ENCODE measurements around the gene RYR2. TPM values are rescaled to one million over a fixed set of nuclear protein-coding genes. Genes with fewer than 3 reads are reported as not detected.

RYR2 gene
- total RNA-seq, 2 donors from 2014 or later: 14.2 to 17.1 TPM

DNA sequence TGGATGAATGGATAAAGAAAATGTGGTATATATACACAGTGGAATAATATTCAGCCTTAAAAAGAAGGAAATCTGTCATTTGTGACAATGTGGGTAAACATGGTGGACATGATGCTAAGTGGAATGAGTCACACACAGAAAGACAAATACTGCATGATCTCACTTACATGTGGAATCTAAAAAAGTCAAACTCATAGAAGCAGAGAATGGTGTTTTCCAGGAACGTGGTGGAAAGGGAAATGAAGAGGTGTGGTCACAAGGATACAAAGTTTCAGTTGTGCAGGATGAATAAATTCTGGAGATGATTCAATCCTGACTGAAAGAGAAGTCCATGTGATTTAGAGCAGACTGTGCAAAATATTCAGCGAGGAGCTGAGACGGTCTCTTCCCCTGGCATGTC, 56.6 kb downstream of the RYR2 start:
- 68 to 84% methylated on average over 3 of the region's 3 CpGs for WGBS, 2 donors
- no peak overlapping the region for H3K4me3 ChIP-seq

GRCh38 chr1:237103021-237103420, 61.0 kb downstream of the RYR2 start:
- DNase-seq (no peak), ATAC-seq (no peak)
- H3K27me3 ChIP-seq: no peaks in the 10 kb centered on the region
- no peaks in the 10 kb centered on the region for H3K9me3 ChIP-seq
- H3K36me3 ChIP-seq (replicated peaks in 1 of 2; ENCODE audit: insufficient read depth in 1 of 2, low read depth in 2 of 2): no peaks in the 10 kb centered on the region
- intact Hi-C loops (cut with DNase I): no loop called here
- no peak overlapping the region for H3K4me3 ChIP-seq
- H3K27ac ChIP-seq: no peak overlapping the region
- H3K4me1 ChIP-seq: no peaks in the 10 kb centered on the region
- no peak for TF ChIP-seq POLR2A (IDR thresholded peaks at IDR 0.05)
- no peak for TF ChIP-seq CTCF (IDR thresholded peaks at IDR 0.05)
- 77 to 91% methylated on average over 5 of the region's 5 CpGs for WGBS, 2 donors

More for the DNA sequence above, 56.6 kb downstream of the RYR2 start:
- intact Hi-C loops (cut with DNase I): no loop called here
- Histone ChIP-seq H3K27me3 (no peaks in the 10 kb centered on the region), H3K4me1 (peaks cover 4% of the 10 kb centered on the region), H3K9me3 (no peaks in the 10 kb centered on the region), H3K27ac (no peak overlapping the region), H3K36me3 (replicated peaks in 1 of 2; ENCODE audit: insufficient read depth in 1 of 2, low read depth in 2 of 2) (no peaks in the 10 kb centered on the region)
- no peak for ATAC-seq
- no peak for DNase-seq
- TF ChIP-seq POLR2A (IDR thresholded peaks at IDR 0.05) (no peak), CTCF (IDR thresholded peaks at IDR 0.05) (no peak)

DNA sequence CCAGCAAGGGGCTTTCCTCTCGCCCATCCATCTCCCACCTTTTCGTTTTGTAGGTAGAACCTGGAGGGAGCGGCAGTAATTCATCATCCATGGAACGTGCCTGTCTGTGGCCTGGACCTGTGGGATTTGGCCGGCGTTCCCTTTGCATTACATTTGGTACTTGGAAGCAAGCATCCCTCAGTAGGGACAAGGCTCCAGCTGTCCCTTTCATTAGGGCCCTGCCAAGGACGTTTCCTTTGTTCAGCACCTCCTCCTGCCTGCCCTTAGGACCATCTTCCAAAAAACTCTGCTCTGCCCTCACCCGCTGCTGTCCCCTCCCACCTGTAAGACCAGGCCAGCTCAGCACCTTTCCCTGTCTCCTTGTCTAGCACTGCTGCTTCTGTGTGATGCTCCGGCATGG, 62.1 kb downstream of the RYR2 start:
- H3K4me3 ChIP-seq: no peak overlapping the region
- no peaks in the 10 kb centered on the region for H3K36me3 ChIP-seq (replicated peaks in 1 of 2; ENCODE audit: insufficient read depth in 1 of 2, low read depth in 2 of 2)
- intact Hi-C loops (cut with DNase I): no loop called here
- no peaks in the 10 kb centered on the region for H3K4me1 ChIP-seq
- no peaks in the 10 kb centered on the region for H3K27me3 ChIP-seq
- ATAC-seq: no peak
- TF ChIP-seq POLR2A (IDR thresholded peaks at IDR 0.05) (no peak), CTCF (IDR thresholded peaks at IDR 0.05) (no peak)
- WGBS, 2 donors: 83 to 84% methylated on average over 9 of the region's 9 CpGs
- no peak for DNase-seq
- H3K27ac ChIP-seq: no peak overlapping the region
- H3K9me3 ChIP-seq: no peaks in the 10 kb centered on the region

- Histone ChIP-seq H3K36me3 (replicated peaks in 1 of 2; ENCODE audit: insufficient read depth in 1 of 2, low read depth in 2 of 2) (no peaks in the 10 kb centered on the region), H3K27me3 (no peaks in the 10 kb centered on the region), H3K9me3 (no peaks in the 10 kb centered on the region), H3K4me3 (no peak overlapping the region), H3K27ac (no peak overlapping the region), H3K4me1 (no peaks in the 10 kb centered on the region)
- DNase-seq: no peak
- WGBS, 2 donors: 40 to 53% methylated on average over 4 to 5 of the region's 5 CpGs
- no peak for ATAC-seq
- intact Hi-C loops (cut with DNase I): no loop called here
- no peak for TF ChIP-seq CTCF (IDR thresholded peaks at IDR 0.05)
- no peak for TF ChIP-seq POLR2A (IDR thresholded peaks at IDR 0.05)
These were observed 63.8 kb downstream of the RYR2 start for GRCh38 chr1:237105826-237106225.

DNA sequence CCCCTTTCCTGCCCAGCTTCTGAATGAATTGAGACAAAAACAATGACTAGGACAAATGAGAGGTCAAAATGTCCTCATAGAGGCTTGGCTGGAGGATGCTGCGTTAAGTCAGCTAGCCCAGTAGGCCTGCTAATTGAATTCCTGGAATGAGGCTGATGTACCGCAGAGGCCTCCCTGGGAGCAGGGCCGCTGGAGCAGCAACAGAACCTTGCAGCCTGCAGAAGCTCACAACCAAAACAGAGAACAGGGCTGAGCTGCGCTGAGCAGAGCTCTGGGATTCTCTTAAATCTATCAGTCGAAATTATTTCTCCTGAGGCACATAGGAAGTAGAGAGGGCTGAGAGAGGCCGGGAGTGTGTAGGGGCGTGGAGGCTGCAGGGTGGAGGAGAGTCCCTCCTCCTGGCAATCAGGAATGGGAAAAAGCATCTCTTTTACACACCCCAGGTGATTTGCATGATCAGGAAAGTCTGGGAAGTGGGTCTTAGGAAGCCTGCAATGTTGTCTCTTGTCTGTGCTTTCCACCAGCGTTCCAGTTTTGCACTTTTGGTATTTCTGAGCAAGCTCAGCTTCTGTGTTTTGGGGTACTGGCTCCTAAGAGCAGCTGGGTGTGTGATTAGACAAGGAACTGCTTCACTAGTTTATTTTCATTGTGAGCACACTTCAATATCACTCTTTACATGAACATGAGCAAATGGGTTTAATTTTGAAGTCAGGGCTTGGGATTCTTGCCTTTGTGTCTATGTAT, 66.5 kb downstream of the RYR2 start:
- H3K4me3 ChIP-seq: no peak overlapping the region
- intact Hi-C loops (cut with DNase I): no loop called here
- H3K27ac ChIP-seq: no peak overlapping the region
- no peaks in the 10 kb centered on the region for H3K27me3 ChIP-seq
- DNase-seq (peak in 1 of 4 donors; percentile 26), ATAC-seq (no peak)
- TF ChIP-seq POLR2A (IDR thresholded peaks at IDR 0.05) (no peak), CTCF (IDR thresholded peaks at IDR 0.05) (no peak)
- no peaks in the 10 kb centered on the region for H3K4me1 ChIP-seq
- no peaks in the 10 kb centered on the region for H3K9me3 ChIP-seq
- H3K36me3 ChIP-seq (replicated peaks in 1 of 2; ENCODE audit: insufficient read depth in 1 of 2, low read depth in 2 of 2): no peaks in the 10 kb centered on the region
- WGBS, 2 donors: 56 to 63% methylated on average over 8 of the region's 8 CpGs
